GM19452 (cell line): ENCODE measurements around the gene FOXL2.

Experiments used
- ATAC-seq: cut with Tn5 transposase; IDR thresholded peaks from one replicate; pipeline ENCODE4 v1.9.1; 2021; ENCODE audit not compliant: unreplicated experiment

Gene FOXL2

DNA sequence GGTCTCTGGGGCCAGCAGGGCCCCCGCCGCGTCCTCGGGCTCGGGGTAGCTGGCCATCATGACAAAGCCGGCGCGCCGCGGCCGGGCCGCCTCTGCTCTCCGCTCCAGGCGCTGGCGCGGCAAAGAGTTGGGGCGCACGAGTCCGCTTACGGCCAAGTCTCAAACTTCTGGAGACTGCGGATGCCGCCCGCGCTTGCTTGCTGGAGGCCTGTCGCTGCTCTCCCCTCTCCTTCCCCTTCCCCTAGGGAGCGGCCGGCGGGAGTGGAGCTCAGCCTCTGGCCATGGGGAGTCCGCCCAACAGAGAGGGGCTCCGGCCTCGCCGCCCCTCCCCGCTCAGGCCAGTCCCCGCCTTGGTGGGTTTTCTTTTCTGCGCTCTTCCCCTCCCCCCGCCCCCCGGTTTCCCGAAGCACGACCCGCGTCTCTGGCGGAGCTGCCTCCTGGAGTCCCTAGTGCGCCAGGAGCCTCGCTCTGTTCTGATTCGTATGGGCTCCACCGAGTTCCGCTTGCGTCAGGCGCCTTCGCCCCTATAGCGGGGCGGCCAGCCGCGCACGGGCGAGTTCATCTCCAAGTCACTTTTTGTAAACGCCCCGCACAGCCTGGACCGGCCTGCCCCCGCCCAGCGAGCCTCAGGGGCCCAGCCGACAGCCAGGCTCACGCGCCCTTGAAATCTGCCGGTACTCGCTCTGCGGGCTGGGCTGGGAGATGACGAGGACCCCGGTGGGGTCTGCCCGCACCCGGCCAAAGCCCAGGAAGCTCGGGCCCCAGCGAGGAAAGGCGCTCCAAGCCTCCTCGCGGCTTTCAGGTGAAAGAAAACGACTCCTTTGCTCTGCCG lies at the start of gene FOXL2, which contains the start of gene FOXL2NB:
Gene FOXL2 (minus strand): TSS at position 475 of the 832 bp plus-strand sequence. CDS start 415 bp downstream, at position 60.
Gene FOXL2NB (plus strand): TSS at position 555 of the 832 bp plus-strand sequence. CDS start 148 bp downstream, at position 703.
- ATAC-seq: no peak

DNA sequence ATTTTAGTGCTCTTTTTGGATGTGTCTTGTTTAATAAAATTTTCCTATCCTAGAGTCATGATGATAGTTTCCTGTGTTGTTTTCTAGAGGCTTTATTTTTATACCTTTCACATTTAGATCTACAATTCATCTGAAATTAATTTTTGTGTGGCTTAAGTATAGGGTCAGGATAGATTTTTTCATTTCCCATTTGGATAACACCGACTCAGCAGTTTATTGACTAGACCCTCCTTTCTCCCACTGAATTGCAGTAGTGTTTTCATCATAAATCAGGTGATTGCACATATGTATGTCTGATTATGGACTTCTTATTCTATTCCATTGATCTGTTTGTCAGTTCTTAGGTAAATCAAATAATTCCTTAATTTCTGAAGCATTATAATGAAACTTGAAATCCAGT lies 48.8 kb upstream of the FOXL2 start:
- no peak for ATAC-seq

DNA sequence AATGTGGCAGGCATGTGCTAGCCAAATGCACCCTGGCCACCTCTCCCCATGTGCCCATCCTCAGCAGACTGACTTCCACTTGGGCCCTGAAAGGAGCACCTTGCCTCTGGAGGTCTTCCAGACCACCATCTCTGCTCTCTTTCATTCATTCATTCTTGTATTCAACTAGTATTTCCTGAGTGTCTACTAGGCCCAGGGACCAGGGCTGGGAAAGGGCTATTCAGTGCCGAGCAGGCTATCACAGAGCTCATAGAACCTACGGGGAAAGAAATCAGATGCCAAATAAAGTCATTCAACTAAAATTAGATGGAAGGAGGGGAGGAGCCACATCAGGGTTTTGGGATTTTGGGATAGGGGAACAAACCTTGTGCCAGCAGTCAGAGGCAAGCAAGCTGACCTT lies 40.2 kb upstream of the FOXL2 start:
- no peak for ATAC-seq

DNA sequence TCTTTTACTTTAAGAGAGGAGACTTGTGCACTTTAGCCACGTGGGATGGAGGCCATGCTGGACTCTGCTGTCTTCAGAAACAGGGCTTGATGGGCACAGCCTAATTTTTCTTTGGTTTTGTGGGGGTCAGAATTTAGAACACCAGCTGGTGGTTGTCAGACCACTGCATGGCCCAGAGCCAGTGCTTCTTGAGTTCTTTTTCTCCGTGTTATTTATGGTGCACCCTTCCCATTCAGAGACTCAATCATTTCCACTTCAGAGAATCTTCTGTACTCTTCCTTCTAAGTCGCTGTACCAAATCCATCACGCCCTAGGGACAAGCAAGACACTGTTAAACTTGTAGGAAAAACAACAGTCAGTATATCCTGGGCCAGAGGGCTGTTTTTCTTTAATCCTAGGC lies 39.0 kb upstream of the FOXL2 start:
- ATAC-seq: no peak

DNA sequence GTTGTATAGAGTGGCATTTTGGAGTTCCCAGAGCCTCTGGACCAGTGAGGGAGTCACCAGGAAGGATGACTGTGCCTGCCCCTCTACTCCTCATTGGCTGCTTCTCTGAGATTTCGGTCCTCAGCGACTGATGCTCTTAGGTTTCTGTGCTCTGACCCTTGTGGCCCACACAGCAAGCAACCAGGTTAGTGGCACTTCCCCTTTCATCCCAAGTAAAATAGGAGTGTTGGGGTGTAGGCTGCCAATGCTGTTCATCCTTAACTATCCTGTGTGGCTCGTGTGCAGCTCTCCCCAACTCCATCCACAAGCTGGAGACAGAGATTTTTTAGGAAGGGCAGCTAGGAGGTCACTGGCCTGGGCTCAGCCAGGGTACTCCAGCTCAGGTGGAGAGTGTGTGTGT lies 37.9 kb upstream of the FOXL2 start:
- ATAC-seq: no peak

DNA sequence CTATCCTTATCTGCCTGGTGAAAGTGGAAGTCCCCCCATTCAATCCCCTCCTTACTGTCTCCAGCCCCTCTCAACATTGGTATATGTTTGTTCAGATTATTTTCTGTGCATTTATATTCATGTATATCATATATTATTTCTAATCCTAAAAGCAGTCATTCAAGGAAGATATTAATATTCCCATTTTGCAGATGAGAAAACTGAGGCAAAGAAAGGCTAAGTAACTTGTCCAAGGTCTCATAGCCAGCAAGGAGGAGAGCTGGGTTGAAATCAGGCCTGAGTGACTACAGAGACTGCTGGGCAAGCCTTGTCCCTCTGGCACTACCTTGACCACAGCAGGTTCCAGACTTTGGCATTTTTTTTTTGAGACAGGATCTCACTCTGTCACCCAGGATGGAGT lies 29.1 kb upstream of the FOXL2 start:
- ATAC-seq: no peak

DNA sequence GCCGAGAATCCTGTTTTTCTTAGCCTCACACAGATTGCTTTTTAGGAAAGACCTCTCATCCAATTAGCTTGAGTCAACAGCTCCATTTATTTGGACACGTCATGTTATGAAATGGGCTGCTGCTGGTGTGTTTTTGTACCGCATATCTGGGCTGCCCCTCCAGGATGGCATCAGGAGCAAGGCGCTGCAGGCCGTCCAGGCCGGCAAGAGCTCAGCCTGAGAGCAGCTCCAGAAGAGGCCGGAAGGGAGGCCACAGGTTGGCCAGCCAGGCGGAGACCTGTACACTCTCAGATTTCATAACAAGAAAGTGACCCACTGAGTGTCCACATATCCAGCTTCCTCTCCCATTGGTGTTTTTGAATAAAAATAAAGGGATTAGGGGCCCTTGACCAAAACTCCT lies 28.4 kb upstream of the FOXL2 start:
- no peak for ATAC-seq

DNA sequence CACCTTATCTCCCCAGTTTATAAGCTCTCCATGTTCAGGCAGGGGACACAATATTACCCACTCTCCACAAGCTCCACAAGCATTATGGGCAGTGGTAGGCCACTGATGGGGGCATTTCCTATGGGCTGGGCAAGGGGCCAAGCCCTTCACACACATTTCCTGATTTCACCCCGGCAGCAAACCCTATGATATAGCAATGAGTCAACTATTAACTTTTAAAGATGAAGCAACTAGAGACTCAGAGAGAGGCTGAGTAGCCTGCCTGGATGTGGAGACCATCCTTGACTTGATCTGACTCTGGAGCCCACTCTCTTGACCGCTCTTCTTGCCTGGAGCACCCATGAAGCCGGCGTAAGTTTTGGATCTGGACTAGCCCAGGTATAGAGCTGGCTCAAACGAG lies 27.5 kb upstream of the FOXL2 start:
- ATAC-seq: no peak

DNA sequence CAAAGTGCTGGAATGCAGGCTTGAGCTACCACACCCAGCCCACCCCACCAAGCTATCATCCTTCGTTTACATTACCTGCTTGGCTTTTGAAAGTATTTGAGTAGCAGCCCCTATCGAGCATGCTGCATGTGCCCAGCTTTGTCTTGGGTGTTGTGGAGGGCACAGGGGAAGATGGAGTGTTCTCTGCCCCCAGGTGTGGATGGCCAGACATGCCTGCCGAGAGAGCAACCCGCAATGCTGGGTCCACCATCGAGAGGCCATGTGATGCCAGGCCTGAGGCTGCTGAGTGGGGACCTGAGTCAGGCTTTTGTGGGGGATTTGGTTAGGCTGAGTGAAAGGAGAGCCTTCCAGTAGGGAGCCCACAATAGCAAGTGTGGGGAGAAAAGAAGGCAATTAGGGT lies 26.0 kb upstream of the FOXL2 start:
- no peak for ATAC-seq

DNA sequence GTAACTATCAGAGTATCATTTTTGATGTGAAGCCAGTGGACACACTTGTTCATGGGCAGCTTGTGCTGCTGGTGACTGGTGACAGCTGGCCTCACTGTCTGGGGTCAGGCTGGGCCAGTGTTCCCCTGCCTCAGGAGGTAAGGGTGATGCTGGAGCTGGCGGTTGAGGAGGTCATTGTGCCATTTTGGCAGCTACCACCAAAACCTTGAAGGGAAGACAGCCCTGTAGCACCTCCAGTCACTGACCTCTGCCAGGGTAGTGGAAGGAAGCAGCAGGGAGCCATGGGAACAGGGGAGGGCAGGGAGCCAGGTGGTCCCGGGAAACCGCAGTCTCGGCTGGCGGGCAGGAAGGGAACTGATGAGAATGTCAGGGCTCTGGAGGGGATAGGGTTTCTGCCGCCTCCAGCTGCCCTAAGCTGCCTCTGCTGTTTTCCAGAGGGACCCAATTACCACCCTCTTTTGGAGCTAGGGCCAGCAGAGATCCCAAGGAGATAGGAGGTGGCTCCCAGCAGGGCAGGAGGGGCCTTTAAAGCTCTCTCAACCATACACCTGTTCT lies 24.9 kb upstream of the FOXL2 start:
- no peak for ATAC-seq

DNA sequence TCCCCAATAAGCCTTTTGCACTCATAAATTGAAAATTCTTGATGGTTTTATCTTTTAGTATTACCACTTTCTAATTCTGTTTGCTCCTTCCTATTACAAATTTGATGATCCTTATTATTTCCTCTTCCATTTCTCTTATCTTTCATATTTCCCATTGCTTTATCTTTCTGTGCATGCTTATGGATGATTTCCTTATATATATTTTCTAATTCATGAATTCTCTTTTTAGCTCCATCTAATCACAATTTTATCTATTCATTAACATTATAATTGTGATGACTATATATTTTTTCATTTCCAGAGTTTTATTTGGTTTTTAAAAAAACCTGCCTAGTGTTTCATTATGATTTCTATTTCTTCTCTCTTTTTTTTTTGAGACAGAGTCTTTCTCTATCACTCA lies 18.0 kb upstream of the FOXL2 start:
- ATAC-seq: no peak

DNA sequence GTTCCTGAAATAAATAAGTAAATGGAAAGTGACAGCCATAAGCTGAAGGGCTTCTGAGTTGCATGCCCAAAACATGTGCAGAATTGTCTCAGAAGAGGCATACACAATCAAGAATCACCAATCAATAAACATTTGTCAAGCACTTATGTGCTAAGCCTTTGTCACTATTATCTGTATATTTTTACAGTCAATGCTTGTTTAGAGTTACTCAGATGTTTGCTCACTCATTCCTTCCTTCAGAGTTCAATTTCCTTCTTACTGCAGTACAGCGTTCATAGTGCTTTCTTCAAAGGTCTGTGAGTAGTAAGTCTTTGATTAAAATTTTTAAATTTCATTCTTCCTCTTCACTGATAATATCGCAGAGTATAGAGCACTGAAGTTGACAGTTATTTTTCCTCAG lies 17.3 kb upstream of the FOXL2 start:
- ATAC-seq: no peak

DNA sequence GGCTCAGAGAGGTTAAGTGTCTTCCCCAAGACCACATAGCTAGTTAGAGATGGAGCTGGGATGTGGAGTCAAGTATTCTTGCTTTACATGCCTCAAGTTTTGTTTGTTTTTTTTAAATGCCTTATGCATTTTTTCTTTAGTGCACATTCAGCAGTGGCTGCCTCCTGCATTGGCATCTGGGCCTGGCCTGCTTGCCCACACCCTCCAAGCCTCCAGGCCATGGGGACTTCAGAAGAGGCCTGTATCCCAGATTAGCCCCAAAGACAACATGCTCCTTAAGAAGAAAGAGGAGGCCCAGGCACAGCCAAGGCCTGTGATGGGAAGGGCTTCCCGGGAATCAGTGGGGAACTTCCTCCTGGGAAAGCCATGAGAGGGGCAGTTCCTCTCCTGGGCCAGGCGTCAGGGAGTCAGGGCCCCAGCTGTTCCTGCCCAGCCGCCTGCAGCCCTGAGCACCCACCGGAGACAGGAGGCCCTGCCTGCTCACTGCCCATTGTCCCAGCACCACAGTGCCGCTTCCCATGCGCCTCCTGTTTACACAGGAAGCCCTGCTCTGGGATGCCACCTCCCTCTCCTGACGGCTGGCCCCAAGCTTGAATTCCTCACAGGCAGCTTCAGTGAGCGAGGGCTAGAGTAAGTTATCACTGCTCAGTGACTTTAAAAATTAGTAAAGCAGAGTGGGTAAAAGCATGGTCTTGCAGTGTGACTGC lies 16.1 kb upstream of the FOXL2 start:
- no peak for ATAC-seq

DNA sequence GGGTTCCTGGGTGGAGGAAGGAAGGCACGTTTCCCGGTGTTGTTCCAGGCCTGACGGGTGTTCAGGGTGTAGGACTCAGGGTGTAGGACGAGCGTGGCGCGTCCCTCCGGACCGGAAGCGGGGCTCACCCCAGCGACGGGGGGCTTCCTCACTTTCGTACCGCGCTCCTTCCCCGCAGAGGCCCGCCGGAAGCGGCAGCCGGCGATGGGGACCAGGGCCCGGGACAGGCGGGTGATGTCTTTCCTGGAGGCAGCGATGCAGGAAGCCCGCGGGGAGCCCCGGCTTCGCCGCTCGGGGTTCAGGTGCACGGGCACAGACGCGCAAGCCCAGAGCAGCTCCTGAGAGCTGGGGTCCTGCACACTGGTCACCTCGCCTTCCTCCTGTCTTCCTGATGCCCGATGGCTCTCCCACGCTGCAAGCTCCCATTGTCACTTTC lies 13.5 kb upstream of the FOXL2 start:
- no peak for ATAC-seq

DNA sequence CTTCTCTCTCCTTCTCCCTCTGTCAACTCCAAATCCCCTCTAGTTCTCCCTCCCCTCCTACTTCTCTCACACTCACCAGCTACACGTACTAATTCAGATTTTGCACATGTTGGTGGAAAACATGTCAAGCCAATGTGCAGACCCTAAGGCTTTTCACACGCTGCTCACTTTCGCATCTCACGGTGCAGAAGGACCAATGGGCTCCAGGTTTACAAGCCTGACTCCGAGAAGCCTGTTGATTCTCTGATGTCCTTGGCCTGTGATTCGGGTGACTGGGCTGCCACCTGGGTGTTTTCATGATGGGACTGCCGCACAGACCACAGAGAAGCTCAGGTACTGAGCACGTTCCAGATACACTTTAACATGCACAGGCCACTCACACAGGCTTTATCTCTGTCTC lies 3.8 kb upstream of the FOXL2 start:
- ATAC-seq: no peak

DNA sequence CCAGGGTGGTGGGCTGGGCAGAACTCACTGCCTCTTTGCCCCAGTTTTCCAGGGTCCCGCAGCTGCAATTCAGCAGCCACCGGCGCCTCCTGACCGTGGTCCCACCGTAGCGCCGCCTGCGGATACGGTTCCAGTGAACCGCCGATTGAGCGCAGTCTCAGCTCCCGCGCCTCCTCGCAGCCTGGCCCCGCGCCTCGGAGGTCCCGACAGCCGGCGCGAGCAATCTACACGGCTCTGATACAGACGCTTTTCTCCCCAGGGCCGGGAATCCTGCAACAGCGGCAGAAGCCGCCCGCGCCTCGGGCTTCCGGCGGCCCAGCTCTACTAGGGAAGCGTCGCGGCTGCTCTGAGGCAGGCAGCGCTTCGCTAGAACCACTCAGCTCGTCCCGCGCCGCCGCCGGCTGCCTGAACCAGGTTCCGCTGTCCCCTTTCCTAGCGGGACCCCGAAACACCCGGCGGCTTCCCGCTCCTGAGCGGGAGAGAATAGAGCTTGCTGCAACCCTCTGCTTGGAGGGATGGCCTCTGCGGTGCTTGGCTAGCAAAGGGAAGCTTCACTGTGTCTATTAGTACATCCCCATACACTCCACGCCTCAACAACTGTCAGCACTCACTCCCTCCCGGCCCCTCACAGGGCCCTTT lies 3.2 kb upstream of the FOXL2 start:
- no peak for ATAC-seq

DNA sequence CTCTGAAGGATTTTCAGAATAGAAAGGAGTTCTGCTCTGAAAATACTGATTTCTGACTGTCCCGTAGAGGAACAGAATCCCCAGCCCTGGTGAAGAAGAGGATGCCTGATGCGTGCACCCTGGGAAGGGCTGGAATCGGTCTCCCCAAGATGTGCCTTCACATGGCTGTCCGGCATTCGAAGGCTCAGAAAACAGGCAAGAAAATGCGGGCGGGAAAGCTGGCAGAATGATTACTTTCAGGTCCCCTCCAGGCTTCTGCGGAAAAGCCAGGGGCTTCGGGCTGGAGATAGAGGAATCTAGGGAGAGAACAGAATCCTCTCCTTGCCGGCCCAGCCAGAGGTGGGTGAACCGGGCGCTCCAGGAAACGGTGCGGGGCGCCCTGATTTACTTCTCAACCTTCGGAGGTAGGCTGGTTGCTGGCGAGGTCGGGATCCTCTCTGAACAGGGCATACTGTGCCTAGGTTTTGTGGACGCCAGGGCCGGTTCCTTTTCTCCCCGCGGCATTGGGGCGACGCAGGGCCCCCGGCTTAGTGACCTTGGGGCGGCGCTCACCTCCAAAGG lies 2.6 kb upstream of the FOXL2 start:
- no peak for ATAC-seq

DNA sequence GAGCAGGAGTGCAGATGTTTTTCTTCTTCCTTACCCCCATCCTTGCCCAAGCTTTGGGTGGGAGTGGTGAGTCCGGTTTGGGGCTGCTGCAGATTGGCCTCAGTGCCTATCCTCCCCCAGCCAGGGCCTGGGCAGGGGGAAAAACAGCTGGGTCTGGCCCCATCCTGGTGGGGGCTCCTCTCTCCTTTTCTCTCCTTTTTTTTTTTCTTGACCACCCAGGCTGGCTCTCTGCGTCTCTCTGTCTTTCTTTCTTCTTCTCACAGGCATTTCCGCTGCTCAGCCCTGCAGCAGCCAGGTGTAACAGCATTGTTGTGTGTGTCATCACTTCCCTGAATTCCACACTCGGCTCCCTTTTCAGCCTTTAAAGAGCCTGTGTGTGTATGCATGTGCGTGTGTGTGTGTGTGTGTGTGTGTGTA lies 2.1 kb upstream of the FOXL2 start:
- no peak for ATAC-seq

DNA sequence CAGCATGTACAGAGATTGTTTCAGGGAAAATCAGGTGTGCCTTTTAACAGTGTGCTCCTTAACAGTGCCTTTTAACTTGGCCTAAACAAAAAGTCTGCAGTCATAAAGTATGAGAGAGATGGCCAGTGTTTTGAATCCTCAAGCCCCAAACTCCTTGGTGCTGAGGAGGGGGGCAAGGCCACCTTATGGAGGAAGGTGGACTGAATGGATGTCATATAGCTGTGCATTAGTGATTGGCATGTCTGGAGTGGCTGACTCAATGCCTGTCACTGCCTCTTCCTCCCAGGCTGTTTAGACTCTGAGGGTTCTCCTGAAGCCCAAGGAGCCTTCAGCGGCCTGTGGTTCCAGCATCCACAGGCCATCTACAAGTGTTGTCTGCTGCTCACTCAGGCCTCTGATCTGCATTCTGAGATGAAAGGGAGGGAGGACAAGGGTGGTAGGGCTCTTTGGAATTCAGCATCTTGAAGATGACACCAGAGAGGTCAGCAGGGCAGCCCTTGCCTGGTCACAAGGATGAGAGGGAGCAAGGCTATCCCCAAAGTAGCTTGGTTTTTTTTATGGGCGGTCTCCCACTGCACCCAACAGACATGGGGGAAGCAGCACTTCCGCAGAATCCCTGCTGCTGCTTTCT lies 1.5 kb upstream of the FOXL2 start:
- no peak for ATAC-seq

DNA sequence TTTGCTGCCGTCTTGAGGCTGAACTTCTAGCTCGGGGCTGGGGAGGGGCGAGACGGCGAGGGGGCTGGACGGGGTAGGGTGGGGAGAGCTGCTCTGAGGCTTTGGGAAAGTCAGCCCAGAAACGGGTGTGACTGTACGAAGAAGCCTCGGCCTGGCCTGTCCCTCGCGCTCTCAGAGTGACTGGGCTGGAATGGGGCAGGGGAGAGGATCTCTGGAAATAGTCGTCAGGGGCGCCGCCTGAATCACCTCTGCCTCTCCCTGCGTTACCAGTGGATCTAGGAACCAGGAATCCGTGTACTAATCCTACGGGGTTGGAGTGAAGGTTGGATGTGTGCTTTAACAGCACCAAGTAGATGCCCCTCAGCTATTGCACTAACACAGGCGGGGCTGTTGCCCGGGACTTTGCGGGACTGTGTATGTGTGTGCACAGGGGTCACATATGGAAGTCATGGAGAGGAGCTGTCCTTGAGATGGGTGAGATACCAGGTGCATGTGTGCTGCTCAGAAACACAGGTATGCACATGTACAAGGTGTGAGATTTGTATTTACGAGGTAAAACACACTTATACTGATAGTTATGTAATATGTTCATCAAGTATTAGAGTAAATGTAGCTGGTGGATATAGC lies 671 bp upstream of the FOXL2 start:
- no peak for ATAC-seq
